Measurements from ENCODE around the gene LSS. TPM values are rescaled to one million over a fixed set of nuclear protein-coding genes. Genes with fewer than 3 reads are reported as not detected.

Gene LSS
- total RNA-seq, 1 experiment from 2014 or later = 130 TPM

DNA sequence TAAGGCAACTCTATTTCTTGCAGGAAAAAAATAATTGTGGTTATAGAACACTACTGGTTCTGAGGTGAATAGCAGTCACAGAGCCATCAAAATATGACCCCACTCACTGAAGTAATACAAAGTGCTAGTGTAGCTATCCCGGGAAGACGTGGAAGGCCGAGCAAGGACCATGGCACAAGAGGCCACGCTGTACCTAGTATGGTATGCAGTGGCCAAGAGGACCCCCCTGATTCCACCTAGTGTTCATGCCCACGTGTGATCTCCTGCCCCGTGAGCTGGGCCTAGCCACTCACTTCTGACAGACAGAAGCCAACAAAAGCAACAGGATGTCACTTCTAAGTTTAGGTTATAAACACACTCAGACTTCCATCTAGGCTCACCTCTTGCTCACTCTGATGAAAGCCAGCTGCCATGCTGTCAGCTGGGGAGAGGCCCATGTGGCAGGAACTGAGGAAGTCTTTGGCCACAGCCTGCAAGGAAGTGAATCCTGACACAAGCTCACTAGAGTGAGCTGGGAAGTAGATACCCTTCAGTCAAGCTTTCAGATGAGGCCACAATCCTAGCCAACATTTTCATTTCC lies 21.7 kb upstream of the LSS start:
- Histone ChIP-seq H3K27ac (ENCODE audit: low read depth, low read length, poor library complexity, severe bottlenecking) (no peak overlapping the region), H3K4me3 (ENCODE audit: low read depth, low read length, poor library complexity, severe bottlenecking) (no peak overlapping the region), H3K36me3 (ENCODE audit: insufficient read depth, low read length, poor library complexity, severe bottlenecking) (peaks cover 89% of the 10 kb centered on the region), H3K4me1 (ENCODE audit: insufficient read depth, low read length, poor library complexity, severe bottlenecking) (no peaks in the 10 kb centered on the region), H3K9me3 (ENCODE audit: low read depth, low read length, poor library complexity, severe bottlenecking) (no peaks in the 10 kb centered on the region), H3K27me3 (replicated peaks; ENCODE audit: insufficient read depth, low read depth, low read length, poor library complexity) (no peaks in the 10 kb centered on the region)
- no peak for TF ChIP-seq EZH2 (IDR thresholded peaks at IDR 0.05; ENCODE audit: borderline replicate concordance, low read depth, low read length, poor library complexity, severe bottlenecking)
- TF ChIP-seq, protein P1, sequence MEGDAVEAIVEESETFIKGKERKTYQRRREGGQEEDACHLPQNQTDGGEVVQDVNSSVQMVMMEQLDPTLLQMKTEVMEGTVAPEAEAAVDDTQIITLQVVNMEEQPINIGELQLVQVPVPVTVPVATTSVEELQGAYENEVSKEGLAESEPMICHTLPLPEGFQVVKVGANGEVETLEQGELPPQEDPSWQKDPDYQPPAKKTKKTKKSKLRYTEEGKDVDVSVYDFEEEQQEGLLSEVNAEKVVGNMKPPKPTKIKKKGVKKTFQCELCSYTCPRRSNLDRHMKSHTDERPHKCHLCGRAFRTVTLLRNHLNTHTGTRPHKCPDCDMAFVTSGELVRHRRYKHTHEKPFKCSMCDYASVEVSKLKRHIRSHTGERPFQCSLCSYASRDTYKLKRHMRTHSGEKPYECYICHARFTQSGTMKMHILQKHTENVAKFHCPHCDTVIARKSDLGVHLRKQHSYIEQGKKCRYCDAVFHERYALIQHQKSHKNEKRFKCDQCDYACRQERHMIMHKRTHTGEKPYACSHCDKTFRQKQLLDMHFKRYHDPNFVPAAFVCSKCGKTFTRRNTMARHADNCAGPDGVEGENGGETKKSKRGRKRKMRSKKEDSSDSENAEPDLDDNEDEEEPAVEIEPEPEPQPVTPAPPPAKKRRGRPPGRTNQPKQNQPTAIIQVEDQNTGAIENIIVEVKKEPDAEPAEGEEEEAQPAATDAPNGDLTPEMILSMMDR (conservative IDR thresholded peaks at IDR 0.05; ENCODE audit: low read depth, low read length) = no peak
- no TSS peak for BruUV-seq (replicated peaks)
- no peak for DNase-seq (ENCODE audit: low spot score)
- ChIA-PET POLR2A (ENCODE audit: low non-redundant PET) (no interaction called here), CTCF (no interaction called here)
- intact Hi-C loops (cut with micrococcal nuclease; ENCODE audit: unreplicated experiment) = no loop called here

DNA sequence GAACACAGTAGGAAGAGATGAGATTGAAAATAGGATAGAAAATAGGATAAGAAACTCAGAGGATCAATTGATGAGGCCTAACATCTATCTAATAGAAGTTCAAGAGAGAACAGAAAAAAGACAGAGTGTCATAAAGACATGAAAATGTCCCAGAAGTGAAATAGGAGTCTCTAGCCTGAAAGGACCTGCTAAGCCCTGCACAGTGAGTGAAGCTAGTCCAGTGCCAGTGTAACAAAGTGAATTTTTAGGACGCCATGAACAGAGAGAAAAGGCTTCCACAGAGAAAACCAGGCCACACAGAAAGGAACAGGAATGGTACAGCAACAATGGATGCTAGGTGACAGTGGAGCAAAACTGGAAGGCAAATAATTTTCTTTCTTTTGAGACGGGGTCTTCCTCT lies 20.3 kb upstream of the LSS start:
- Histone ChIP-seq H3K27ac (ENCODE audit: low read depth, low read length, poor library complexity, severe bottlenecking) (no peak overlapping the region), H3K36me3 (ENCODE audit: insufficient read depth, low read length, poor library complexity, severe bottlenecking) (peaks cover 89% of the 10 kb centered on the region), H3K9me3 (ENCODE audit: low read depth, low read length, poor library complexity, severe bottlenecking) (no peaks in the 10 kb centered on the region), H3K4me3 (ENCODE audit: low read depth, low read length, poor library complexity, severe bottlenecking) (no peak overlapping the region), H3K27me3 (replicated peaks; ENCODE audit: insufficient read depth, low read depth, low read length, poor library complexity) (no peaks in the 10 kb centered on the region), H3K4me1 (ENCODE audit: insufficient read depth, low read length, poor library complexity, severe bottlenecking) (no peaks in the 10 kb centered on the region)
- ChIA-PET POLR2A (ENCODE audit: low non-redundant PET) (no interaction called here), CTCF (no interaction called here)
- intact Hi-C loops (cut with micrococcal nuclease; ENCODE audit: unreplicated experiment) = no loop called here
- BruUV-seq (replicated peaks) = no TSS peak
- no peak for DNase-seq (ENCODE audit: low spot score)
- TF ChIP-seq, protein P1 (conservative IDR thresholded peaks at IDR 0.05; ENCODE audit: low read depth, low read length) = no peak
- TF ChIP-seq EZH2 (IDR thresholded peaks at IDR 0.05; ENCODE audit: borderline replicate concordance, low read depth, low read length, poor library complexity, severe bottlenecking) = no peak

DNA sequence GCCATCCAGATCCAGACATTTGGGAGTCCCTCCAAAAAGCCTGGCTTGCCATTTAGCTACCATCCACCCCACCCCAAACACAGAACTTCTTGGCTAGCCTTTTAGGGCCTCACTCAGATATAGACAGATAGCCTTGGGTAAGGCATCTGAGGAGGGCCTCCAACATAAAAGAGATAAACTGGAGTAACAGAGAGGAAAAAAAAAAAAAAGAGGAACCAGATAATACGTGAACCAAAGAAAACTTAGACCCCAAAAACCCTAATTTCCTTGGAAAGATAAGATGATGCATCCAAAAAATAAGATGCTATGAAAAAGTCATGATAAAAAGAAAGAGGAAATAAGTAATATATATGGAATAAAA lies 19.8 kb upstream of the LSS start:
- H3K27me3 ChIP-seq (replicated peaks; ENCODE audit: insufficient read depth, low read depth, low read length, poor library complexity) = no peaks in the 10 kb centered on the region
- intact Hi-C loops (cut with micrococcal nuclease; ENCODE audit: unreplicated experiment) = no loop called here
- no peaks in the 10 kb centered on the region for H3K9me3 ChIP-seq (ENCODE audit: low read depth, low read length, poor library complexity, severe bottlenecking)
- no peak overlapping the region for H3K4me3 ChIP-seq (ENCODE audit: low read depth, low read length, poor library complexity, severe bottlenecking)
- peaks cover 89% of the 10 kb centered on the region for H3K36me3 ChIP-seq (ENCODE audit: insufficient read depth, low read length, poor library complexity, severe bottlenecking)
- BruUV-seq (replicated peaks) = no TSS peak
- ChIA-PET POLR2A (ENCODE audit: low non-redundant PET) (no interaction called here), CTCF (no interaction called here)
- no peaks in the 10 kb centered on the region for H3K4me1 ChIP-seq (ENCODE audit: insufficient read depth, low read length, poor library complexity, severe bottlenecking)
- DNase-seq (ENCODE audit: low spot score) = no peak
- TF ChIP-seq, protein P1 (conservative IDR thresholded peaks at IDR 0.05; ENCODE audit: low read depth, low read length) = no peak
- TF ChIP-seq EZH2 (IDR thresholded peaks at IDR 0.05; ENCODE audit: borderline replicate concordance, low read depth, low read length, poor library complexity, severe bottlenecking) = no peak
- H3K27ac ChIP-seq (ENCODE audit: low read depth, low read length, poor library complexity, severe bottlenecking) = no peak overlapping the region
